Astrocyte (in vitro differentiated cells and primary cell): ENCODE data around the gene TNMD.

Experiments
- EZH2 ChIP-seq: IDR thresholded peaks from 2 replicates; pipeline ENCODE4 v1.6.1; 2012; ENCODE audit warnings: mild to moderate bottlenecking, low read length, inconsistent platforms; ENCODE audit not compliant: insufficient read depth
- TF ChIP-seq, protein P1 (sequence below): IDR thresholded peaks from 2 replicates; pipeline ENCODE4 v1.5.1; 2011; ENCODE audit warnings: low read depth, mild to moderate bottlenecking, inconsistent platforms, low read length, moderate library complexity; ENCODE audit not compliant: insufficient read depth

DNA sequence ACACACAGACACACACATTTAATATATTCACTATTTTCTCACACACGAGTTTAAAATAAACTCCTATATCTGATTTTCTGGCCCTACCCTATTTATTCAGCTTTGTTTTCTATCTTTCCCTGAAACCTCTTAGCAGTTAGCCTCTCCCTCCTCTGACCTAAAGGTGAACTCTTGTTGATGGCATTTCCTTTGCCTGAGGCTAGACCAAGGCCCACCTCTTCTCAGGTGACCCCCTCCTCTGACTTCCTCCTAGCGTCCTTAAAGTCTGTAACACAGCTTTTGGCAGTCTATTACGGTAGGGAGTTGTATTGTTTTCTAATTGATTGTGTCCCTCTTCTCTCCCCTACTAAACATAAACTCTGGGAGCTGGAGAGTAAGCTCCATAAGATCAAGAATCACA, 57.6 kb downstream of the TNMD start:
- TF ChIP-seq, protein P1, sequence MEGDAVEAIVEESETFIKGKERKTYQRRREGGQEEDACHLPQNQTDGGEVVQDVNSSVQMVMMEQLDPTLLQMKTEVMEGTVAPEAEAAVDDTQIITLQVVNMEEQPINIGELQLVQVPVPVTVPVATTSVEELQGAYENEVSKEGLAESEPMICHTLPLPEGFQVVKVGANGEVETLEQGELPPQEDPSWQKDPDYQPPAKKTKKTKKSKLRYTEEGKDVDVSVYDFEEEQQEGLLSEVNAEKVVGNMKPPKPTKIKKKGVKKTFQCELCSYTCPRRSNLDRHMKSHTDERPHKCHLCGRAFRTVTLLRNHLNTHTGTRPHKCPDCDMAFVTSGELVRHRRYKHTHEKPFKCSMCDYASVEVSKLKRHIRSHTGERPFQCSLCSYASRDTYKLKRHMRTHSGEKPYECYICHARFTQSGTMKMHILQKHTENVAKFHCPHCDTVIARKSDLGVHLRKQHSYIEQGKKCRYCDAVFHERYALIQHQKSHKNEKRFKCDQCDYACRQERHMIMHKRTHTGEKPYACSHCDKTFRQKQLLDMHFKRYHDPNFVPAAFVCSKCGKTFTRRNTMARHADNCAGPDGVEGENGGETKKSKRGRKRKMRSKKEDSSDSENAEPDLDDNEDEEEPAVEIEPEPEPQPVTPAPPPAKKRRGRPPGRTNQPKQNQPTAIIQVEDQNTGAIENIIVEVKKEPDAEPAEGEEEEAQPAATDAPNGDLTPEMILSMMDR, result no peak
- TF ChIP-seq EZH2, result no peak
